Activated CD4-positive, alpha-beta T cell treated with anti-CD3 and anti-CD28 coated beads, Interleukin-2, Interleukin-4, amounts not matched to agents 100 ng/mL and 50 ng/mL, durations not matched to agents 16 hours and 8 hours (primary cell): ENCODE results near the gene B4GALT5.
A peak's percentile ranks its signal among the peaks of the same experiment; 100 is the strongest.

Experiments used
- DNase-seq: peaks from one replicate; pipeline ENCODE4 v3.0.0-alpha.2; 2020; ENCODE audit warnings: low spot score

The B4GALT5 gene

GRCh38 chr20:49603209-49603627 lies 110.5 kb downstream of the B4GALT5 start:
- no peak for DNase-seq

DNA sequence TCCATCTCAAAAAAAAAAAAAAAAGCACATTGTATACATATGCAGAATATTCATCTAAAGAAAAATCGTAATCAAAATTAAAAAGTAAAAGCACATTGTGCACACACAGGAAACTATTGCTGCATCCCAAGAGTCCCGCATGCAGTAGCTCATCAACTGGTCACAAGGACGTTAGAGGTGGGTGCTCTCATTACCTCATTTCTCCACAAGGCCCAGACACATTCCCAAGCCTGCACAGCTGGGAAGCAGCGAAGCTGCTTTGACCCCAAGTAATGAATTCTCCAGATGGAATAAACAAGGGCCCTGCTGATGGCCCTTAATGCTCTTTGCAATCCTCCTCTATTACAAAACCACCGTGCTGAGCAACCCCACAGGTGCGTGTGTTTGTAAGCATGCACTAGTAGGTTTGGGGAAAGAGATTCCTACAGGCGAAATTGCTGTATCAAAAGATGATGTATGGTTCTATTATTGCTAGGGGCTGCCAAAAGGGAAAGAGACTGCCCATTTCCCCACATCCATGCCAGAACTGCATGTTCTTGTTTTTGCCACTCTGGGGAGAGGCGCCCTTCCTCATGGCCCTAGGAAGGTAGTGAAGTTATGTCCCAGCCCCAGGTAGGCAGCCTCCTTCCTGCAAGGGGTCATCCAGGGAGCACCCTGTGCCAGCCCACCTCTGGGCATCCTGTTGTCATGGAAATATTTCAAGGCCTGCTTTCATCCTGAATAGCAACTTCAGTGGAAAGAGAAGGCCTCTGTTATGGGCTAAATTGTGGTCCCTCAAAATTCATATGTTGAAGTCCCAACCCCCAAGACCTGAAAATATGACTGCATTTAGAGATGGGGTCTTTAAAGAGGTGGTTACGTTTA lies 111.1 kb downstream of the B4GALT5 start:
- DNase-seq, result no peak

- DNase-seq, result no peak
Observed at GRCh38 chr20:49601153-49601924, 112.3 kb downstream of the B4GALT5 start.

GRCh38 chr20:49599746-49600113 lies 113.9 kb downstream of the B4GALT5 start:
- DNase-seq, result no peak

DNA sequence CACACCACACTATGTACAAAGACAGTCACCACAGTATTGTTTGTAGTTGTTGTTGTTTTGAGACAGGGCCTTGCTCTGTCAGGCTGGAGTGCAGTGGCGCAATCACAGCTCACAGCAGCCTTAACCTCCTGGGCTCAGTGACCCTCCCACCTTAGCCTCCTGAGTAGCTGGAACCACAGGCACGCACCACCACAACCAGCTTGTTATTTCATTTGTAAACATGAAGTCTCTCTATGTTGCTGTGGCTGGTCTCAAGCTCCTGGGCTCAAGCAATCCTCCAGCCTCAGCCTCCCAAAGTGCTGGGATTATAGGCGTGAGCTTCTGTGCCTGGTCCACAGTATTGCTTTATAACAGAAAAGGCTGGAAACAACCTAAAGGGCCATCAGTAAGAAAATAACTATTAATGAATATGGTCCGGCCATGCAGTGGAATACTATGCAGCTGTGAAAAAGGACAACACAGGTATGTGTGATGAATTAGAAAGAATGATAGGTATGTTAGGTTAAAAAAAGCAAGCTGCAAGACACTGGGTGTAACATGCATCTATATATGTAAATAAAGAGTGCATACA lies 115.8 kb downstream of the B4GALT5 start:
- DNase-seq, result no peak

GRCh38 chr20:49595811-49596561 lies 117.7 kb downstream of the B4GALT5 start:
- DNase-seq, result peak; percentile 91

DNA sequence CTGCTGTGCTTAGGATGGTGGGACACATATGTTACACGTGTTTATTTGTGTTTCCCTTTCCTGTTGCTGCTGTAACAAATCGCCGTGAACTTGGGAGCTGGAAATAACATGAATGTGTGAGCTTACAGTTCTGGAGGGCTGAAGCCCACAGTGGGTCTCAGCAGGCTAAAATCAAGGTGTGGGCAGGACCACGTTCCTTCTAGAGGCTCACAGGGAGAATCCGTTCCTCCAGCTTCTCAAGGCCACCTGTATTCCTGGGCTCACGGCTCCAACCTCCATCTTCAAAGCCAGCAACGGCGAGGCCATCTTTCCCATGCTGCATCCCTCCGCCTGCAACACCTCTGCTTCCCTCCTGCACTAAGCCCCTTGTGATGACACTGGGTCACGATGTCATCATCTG lies 118.3 kb downstream of the B4GALT5 start:
- no peak for DNase-seq

GRCh38 chr20:49594931-49595315 lies 118.8 kb downstream of the B4GALT5 start:
- DNase-seq, result peak; percentile 47

DNA sequence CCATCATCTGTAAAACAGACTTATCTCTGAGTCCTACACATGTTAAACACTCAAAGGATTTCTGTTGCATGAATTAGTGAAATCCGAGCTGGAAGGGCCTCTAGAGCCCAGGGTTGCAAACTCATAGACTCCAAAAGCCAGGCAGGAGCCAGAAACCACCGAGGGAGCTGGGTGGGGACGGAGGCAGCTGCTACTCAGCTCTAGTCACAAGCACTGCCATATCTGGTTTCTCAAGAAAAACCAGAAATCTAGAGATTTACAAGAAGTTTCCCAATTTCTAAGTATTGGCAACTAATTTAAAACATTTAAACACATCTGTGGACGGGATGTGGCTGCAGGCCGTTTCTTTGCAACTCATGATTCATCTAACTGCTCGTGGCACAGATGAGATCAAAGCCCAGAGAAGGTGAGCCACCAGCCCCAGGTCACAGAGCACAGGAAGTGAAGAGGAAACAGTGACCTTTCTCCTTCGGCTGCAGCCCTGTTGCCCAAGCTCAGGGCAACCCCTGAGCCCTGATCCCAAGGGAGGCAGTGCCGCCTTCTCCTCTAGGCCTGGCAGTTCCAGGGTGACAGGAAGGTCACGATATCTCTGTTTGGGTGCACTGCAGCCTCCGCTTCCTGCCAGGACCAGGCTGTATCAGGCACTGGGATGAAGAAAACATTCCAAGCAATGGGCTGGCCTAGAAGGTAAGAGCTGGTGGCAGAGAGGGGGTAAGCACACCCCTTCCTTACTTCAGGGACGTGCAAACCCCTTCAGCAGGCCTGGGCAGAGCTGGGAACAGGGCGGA lies 119.3 kb downstream of the B4GALT5 start:
- DNase-seq, result peak; percentile 96

- DNase-seq, result peak; percentile 78
Observed at GRCh38 chr20:49593466-49594142, 120.1 kb downstream of the B4GALT5 start.

DNA sequence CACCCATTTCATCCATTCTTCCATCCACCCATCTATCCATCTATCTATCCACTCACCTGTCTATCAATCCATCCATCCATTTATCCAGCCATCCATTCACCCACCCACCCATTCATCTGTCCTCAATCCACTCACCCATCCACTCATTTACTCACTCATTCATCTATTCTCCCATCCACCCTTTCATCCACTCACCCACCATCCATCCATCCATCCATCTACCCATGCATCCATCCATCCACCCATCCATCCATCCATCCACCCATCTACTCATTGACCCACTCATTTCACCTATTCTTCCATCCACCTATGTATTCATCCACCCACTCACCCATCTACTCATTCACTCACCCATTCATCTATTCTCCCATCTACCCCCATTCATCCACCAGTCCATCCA lies 121.6 kb downstream of the B4GALT5 start:
- no peak for DNase-seq

DNA sequence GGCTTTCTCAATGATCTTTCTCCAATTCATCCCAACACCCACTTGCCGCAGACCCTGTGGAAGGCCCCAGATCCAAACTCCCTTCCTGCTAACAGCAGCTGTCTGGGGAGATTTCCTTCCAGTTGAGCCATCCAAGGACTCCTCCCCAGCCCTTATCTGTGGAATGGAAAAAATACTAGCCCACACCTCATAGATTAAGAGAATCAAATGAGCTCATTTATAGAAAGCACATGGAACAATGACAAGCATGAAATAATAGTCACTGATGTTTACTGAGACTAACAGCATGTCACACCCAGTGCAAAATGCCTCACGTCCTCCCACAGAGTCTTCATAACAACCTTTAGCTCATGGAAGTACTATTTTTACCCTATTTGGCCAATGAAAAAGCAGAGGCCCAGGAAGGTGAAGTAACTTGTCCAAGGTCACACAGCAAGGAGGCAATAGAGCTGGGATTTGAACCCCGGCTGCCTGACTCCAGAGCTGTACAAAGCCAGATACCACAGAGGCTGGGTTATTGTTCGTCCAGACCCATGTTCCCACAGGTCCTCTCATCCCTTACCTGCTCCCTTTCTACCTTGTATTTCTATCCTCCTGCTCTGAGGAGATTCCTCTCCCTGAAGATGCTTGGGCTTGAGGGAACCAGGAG lies 122.3 kb downstream of the B4GALT5 start:
- DNase-seq, result peak; percentile 54

- peak; percentile 54 for DNase-seq
Observed at GRCh38 chr20:49590163-49591017, 123.3 kb downstream of the B4GALT5 start.

- DNase-seq, result no peak
Observed at GRCh38 chr20:49589747-49590146, 123.9 kb downstream of the B4GALT5 start.

DNA sequence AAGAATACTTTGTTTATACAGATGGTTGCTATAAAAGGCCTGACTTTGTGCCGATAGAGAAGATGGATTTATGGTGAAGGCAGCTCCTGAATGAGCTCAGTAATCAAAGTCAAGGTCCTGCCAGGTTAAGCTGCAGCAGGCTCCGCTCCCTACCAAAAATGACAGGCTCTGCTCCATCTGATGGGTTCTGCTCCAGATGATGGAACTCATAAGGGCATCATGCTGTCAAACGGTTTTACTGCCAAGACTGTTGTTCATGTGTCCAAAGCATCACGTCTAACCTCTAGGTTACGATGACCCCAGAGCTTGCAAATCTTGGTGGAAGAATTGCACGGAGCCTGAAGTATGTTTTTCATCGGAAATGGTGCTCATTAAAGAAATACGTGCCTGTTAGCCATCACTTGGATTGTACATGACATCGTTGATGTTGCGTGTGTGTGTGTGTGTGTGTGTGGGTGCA lies 126.5 kb downstream of the B4GALT5 start:
- no peak for DNase-seq

GRCh38 chr20:49585585-49586245 lies 128.0 kb downstream of the B4GALT5 start:
- no peak for DNase-seq

- no peak for DNase-seq
Observed at GRCh38 chr20:49584418-49585382, 129.0 kb downstream of the B4GALT5 start.
